Gastroesophageal sphincter (tissue), 4 donors: ENCODE data around the gene LENG8. TPM values are rescaled to one million over a fixed set of nuclear protein-coding genes. Genes with fewer than 3 reads are reported as not detected.

Experiments used
- ATAC-seq: fragments of 150-250 bp; one replicate; pipeline ENCODE4 v1.9.1; 2016; ENCODE audit warnings: mild to moderate bottlenecking, moderate library complexity
- H3K27ac ChIP-seq, 4 donors: fragments of 200-600 bp; sonication (generic) in 3 of 4; 1 replicate in 3 of 4; 2 replicates in 1 of 4; pipeline ENCODE4 v1.5.1; 2016 to 2019
- H3K27me3 ChIP-seq: fragments of 200-600 bp; sonication (generic); one replicate; pipeline ENCODE4 v1.5.1; 2019
- H3K36me3 ChIP-seq, 2 donors: fragments of 200-600 bp; sonication (generic); one replicate each; pipeline ENCODE4 v1.5.1; 2019; ENCODE audit warnings: control low read depth in 1 of 2
- H3K4me1 ChIP-seq, 3 donors: fragments of 200-600 bp; sonication (generic); 1 replicate in 2 of 3; 2 replicates in 1 of 3; pipeline ENCODE4 v1.5.1; 2016 to 2019; ENCODE audit warnings: control low read depth in 2 of 3
- H3K4me3 ChIP-seq, 2 donors: fragments of 200-600 bp; sonication (generic); one replicate each; pipeline ENCODE4 v1.5.1; 2019; ENCODE audit warnings: mild to moderate bottlenecking in 1 of 2, moderate library complexity in 1 of 2
- H3K9me3 ChIP-seq, 3 donors: fragments of 200-600 bp; sonication (generic); one replicate each; pipeline ENCODE4 v1.5.1; 2017 to 2019; ENCODE audit warnings: control low read depth in 2 of 3
- EP300 ChIP-seq: sonication (generic); formaldehyde crosslinking; IDR thresholded peaks from one replicate; pipeline ENCODE4 v1.6.1; 2017; ENCODE audit warnings: antibody characterized with exemption, mild to moderate bottlenecking
- POLR2A ChIP-seq, 2 donors: fragments of 450-650 bp; IDR thresholded peaks; one replicate each; pipeline ENCODE4 v1.6.1; 2017; ENCODE audit warnings: antibody characterized with exemption in 2 of 2, mild to moderate bottlenecking in 2 of 2, moderate library complexity in 1 of 2
- POLR2AphosphoS5 ChIP-seq: sonication (generic); formaldehyde crosslinking; IDR thresholded peaks from one replicate; pipeline ENCODE4 v1.6.1; 2017; ENCODE audit warnings: antibody characterized with exemption
- WGBS, 2 donors: methylation state at CpG; one replicate each; pipeline ENCODE4 v1.1.5; 2018; ENCODE audit warnings: low coverage in 1 of 2; 5-methylcytosine and 5-hydroxymethylcytosine counted together
- total RNA-seq, 4 donors: library from RNA; depleted of rRNA; stranded (reverse); fragments of >200 nt; gene quantifications; one replicate each; pipeline ENCODE4 v1.1.0, GENCODE V29; 2016
- TF ChIP-seq, protein P1 (sequence below), 4 experiments: fragments of 200-600 bp in 2 of 4; fragments of 450-650 bp in 2 of 4; sonication (generic) in 1 of 4; IDR thresholded peaks; one replicate each; pipeline ENCODE4 v1.5.1; 2017 to 2019; ENCODE audit warnings: antibody characterized with exemption in 4 of 4, mild to moderate bottlenecking in 2 of 4, moderate library complexity in 2 of 4

The LENG8 gene
- total RNA-seq, 4 donors from 2014 or later = 25.4 to 215 (median 80.9) TPM

DNA sequence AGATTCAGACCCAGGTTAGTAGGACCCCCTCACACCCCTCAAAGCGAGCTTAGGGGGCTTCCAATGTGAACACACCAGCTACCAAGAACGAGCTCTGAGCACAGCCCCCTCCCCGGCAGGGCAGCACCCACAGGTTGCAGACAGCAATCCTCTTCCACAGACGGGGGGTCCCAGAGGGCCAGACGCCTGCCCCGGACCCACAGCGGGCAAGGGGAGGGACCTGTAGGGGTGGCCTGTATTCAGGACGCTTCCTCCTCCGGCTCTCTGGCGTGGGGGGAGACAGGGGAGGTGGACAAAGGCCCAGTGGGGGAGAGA, 29.0 kb upstream of the LENG8 start:
- Histone ChIP-seq H3K27me3 (peaks cover 98% of the 10 kb centered on the region), H3K36me3 (no peaks in the 10 kb centered on the region), H3K4me1 (peaks cover 0 to 31% (median 0%) of the 10 kb centered on the region in 3 donors), H3K27ac (peak overlapping the region in 3 of 4 donors; percentile 41 to 75 (median 59)), H3K9me3 (no peaks in the 10 kb centered on the region), H3K4me3 (peak overlapping the region in 1 of 2 donors; percentile 23)
- no peak for ATAC-seq
- WGBS, 2 donors = 20% methylated on average over 1 of the region's 10 CpGs; no CpG with 5 or more reads in 1 of the 2 donors
- TF ChIP-seq, protein P1, sequence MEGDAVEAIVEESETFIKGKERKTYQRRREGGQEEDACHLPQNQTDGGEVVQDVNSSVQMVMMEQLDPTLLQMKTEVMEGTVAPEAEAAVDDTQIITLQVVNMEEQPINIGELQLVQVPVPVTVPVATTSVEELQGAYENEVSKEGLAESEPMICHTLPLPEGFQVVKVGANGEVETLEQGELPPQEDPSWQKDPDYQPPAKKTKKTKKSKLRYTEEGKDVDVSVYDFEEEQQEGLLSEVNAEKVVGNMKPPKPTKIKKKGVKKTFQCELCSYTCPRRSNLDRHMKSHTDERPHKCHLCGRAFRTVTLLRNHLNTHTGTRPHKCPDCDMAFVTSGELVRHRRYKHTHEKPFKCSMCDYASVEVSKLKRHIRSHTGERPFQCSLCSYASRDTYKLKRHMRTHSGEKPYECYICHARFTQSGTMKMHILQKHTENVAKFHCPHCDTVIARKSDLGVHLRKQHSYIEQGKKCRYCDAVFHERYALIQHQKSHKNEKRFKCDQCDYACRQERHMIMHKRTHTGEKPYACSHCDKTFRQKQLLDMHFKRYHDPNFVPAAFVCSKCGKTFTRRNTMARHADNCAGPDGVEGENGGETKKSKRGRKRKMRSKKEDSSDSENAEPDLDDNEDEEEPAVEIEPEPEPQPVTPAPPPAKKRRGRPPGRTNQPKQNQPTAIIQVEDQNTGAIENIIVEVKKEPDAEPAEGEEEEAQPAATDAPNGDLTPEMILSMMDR (IDR thresholded peaks at IDR 0.05) = no peak
- TF ChIP-seq POLR2AphosphoS5 (no peak), POLR2A (IDR thresholded peaks at IDR 0.05) (no peak), EP300 (no peak)

DNA sequence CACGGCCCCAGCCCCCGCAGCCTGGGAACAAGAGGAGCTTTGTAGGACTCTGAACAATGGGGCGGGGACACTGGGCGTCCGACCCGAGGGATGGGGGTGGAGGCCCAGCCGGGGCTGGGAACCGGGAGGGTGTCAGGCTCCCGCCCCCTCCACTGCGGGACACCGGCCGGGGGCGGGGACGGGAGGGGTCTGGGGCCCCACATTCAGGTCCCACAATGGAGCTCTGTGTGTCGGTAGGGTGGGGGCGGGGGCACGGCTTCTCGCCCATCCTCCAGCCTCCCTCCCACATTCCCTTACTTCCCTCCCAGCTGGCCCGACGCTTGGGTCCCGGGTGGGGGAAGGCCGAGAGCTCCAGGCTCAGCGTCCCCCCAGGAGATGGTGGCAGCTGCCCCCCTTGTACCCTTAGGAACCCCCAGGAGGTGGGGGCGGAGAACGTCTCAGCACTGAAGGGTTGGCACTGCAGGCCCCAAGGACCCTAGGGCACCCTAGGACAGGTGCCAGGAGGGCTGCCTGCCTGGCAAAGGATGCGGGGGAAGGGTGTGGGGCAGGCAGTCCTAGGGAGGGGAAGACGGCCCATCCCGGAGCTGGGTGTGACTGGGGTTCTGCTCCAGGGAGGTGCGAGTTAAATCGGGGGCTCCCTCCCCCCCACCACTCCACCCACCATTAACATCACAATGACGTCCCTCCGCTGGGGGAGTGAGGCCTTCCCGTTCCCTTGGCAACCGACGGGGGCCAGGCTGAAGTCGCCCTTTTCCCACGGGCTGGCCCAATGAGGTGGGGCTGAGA, 28.4 kb upstream of the LENG8 start:
- WGBS, 2 donors = 7% methylated on average over 3 of the region's 37 CpGs; no CpG with 5 or more reads in 1 of the 2 donors
- H3K36me3 ChIP-seq = no peaks in the 10 kb centered on the region
- H3K4me1 ChIP-seq = peaks cover 0 to 26% (median 0%) of the 10 kb centered on the region in 3 donors
- peak overlapping the region in 3 of 4 donors; percentile 26 to 75 (median 59) for H3K27ac ChIP-seq
- peaks cover 98% of the 10 kb centered on the region for H3K27me3 ChIP-seq
- H3K9me3 ChIP-seq = no peaks in the 10 kb centered on the region
- peak; percentile 46 for ATAC-seq
- H3K4me3 ChIP-seq = peak overlapping the region in 1 of 2 donors; percentile 23
- no peak for TF ChIP-seq POLR2A (IDR thresholded peaks at IDR 0.05)
- no peak for TF ChIP-seq EP300
- TF ChIP-seq, protein P1 (IDR thresholded peaks at IDR 0.05) = no peak
- no peak for TF ChIP-seq POLR2AphosphoS5

DNA sequence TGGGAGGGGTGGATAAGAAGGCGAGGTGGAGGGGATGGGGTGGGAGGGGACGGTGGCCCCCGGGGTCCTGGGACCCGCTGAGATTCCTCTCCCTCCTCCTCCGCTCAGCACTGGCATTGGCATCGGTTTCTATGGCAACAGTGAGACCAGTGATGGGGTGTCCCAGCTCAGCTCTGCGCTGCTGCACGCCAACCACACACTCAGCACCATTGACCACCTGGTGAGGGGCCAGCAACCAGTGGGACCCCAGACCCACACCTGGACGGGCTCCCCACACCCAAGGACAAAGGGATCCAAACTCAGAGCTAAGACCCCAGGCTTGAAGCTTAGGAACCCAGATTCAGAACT, 27.9 kb upstream of the LENG8 start:
- no peaks in the 10 kb centered on the region for H3K9me3 ChIP-seq
- peaks cover 98% of the 10 kb centered on the region for H3K27me3 ChIP-seq
- peaks cover 0 to 23% (median 0%) of the 10 kb centered on the region in 3 donors for H3K4me1 ChIP-seq
- H3K4me3 ChIP-seq = peak overlapping the region in 1 of 2 donors; percentile 23
- no CpG with 5 or more reads among the region's 9 CpGs for WGBS, 2 donors
- no peaks in the 10 kb centered on the region for H3K36me3 ChIP-seq
- no peak for ATAC-seq
- H3K27ac ChIP-seq = peak overlapping the region in 3 of 4 donors; percentile 11 to 75 (median 26)
- TF ChIP-seq, protein P1 (IDR thresholded peaks at IDR 0.05) = no peak
- TF ChIP-seq POLR2AphosphoS5 (no peak), POLR2A (IDR thresholded peaks at IDR 0.05) (no peak)

DNA sequence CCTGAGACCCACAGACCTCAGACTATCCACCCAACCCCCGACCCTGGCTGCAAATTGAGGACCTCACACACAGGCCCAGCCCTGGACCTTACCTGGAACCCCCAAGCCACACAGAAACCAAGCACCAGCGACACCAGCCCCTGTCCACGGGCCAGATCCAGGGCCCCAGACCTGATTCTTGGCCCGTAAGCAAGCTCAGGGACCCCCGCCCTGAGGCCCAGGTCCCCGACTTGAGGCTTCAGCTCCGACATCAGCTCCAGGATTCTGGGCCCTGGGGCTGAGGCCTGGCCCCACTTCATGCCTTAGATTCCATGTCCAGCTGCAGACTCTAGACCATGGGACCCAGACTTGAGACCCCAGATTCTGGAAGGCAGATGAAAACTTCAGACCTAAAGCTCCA, 27.5 kb upstream of the LENG8 start:
- Histone ChIP-seq H3K9me3 (no peaks in the 10 kb centered on the region), H3K4me1 (peaks cover 0 to 23% (median 0%) of the 10 kb centered on the region in 3 donors), H3K27ac (peak overlapping the region in 2 of 4 donors; percentile 26 to 75), H3K27me3 (peaks cover 98% of the 10 kb centered on the region), H3K4me3 (no peak overlapping the region), H3K36me3 (no peaks in the 10 kb centered on the region)
- WGBS, 2 donors = 67% methylated on average over 1 of the region's 7 CpGs; no CpG with 5 or more reads in 1 of the 2 donors
- ATAC-seq = no peak
- TF ChIP-seq, protein P1 (IDR thresholded peaks at IDR 0.05) = no peak
- TF ChIP-seq EP300 (no peak), POLR2A (IDR thresholded peaks at IDR 0.05) (no peak), POLR2AphosphoS5 (no peak)

DNA sequence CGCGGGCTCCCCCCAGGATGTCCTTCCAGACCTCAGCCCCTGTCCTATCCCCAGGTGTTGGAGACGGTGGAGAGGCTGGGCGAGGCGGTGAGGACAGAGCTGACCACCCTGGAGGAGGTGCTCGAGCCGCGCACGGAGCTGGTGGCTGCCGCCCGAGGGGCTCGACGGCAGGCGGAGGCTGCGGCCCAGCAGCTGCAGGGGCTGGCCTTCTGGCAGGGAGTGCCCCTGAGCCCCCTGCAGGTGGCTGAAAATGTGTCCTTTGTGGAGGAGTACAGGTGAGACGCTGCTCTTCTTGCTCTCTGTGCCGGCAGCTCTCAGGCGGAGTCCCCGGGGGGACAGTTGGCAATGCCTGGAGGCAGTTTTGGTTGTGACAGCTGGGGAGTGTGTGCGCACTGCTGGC, 26.9 kb upstream of the LENG8 start:
- no peak for ATAC-seq
- H3K4me3 ChIP-seq = no peak overlapping the region
- 75% methylated on average over 2 of the region's 20 CpGs; no CpG with 5 or more reads in 1 of the 2 donors for WGBS, 2 donors

More for the DNA sequence above, 26.9 kb upstream of the LENG8 start:
- Histone ChIP-seq H3K4me1 (peaks cover 0 to 23% (median 0%) of the 10 kb centered on the region in 3 donors), H3K27ac (no peak overlapping the region), H3K36me3 (no peaks in the 10 kb centered on the region), H3K27me3 (peaks cover 96% of the 10 kb centered on the region), H3K9me3 (no peaks in the 10 kb centered on the region)
- TF ChIP-seq EP300 = no peak
- TF ChIP-seq POLR2A (IDR thresholded peaks at IDR 0.05) = no peak
- TF ChIP-seq, protein P1 (IDR thresholded peaks at IDR 0.05) = no peak
- no peak for TF ChIP-seq POLR2AphosphoS5
